Posterior cingulate gyrus (tissue), 11 donors: ENCODE measurements around the gene ANKEF1.

Source experiments
- DNase-seq, 10 donors: peaks; one replicate each; pipeline versions ENCODE4 v3.0.0 to v3.0.0-alpha.2; 2020 to 2021; ENCODE audit warnings: mixed read lengths in 3 of 10
- intact Hi-C: fragments of 100-400 bp; cut with DNase I; formaldehyde crosslinking; loops from one replicate; pipeline ENCODE4 v1.15.1; 2023

Gene ANKEF1

DNA sequence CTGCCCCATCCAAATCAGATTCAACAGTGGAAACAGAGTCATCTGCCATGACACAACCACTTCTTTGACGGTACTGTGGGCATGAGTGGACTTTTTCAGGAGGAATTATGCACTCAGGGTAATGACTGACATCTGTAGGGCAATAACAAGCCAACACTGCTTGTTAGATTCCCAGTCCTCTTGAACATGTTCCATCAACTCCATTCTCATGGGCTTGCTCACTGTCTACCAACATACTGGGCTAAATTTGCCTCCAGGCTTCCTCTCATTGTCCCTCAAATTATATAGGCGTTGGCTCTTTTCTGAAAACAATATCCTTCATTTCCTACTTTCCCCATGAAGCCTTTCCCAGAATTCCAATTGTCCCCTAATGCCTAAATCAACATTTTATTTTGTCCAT is 43.1 kb downstream of the ANKEF1 start:
- intact Hi-C loops: no loop called here
- DNase-seq: no peak

DNA sequence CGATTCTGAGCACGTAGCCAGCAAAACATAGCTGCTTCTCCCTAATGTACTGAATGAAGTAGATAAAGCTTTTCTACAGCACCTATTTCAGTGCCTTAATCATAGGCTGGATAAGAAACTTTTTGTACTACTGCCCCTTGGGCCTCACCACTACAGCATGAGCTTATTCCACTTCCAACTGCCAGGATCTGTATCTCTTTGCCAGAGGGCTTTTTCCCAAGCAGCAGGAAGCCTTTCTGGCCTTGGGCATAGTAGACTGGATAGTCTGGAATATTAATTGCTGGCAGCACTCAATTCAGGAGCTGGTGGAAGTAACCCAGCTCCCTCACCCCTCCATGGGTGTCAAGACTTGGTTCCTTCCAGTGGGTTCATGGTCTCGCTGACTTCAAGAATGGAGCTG is 43.6 kb downstream of the ANKEF1 start:
- intact Hi-C loops: no loop called here
- no peak for DNase-seq

DNA sequence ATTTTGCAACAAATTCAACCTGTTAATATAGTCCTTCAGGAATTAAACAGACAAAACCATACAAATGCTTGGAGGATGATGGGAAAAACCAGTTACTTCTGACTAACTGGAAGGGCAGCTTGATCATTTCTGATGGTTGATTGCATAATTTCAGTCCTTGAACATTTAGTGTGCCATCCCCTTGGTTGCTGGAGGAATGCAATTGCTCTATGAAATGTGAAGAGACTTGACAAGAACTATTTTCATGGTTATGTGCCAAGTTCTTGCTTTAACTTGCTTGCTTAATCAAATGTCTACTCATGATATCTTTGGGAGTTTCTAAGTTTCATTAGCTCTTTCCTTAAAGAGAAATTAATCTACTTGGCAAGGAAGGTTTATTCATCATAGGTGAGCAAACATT is 45.2 kb downstream of the ANKEF1 start:
- no peak for DNase-seq
- intact Hi-C loops: no loop called here

DNA sequence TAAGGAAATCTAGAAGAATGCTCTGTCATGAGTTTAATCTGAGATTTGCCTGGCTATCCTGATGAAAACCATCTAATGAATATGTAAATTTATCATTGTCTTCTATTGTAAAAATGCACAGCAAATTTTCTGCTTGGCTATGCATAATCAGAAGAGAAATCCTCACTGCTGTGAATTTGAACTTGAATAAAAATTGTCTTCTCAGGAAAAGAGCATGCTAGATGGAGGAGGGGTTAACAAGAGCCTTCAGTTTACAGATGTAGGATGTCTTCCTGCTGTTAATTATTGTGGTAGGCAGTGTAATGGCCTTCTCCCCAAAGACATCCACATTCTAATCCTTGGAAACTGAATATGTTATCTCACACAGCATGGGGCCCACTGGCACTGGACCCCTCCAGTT is 45.8 kb downstream of the ANKEF1 start:
- intact Hi-C loops: no loop called here
- no peak for DNase-seq

DNA sequence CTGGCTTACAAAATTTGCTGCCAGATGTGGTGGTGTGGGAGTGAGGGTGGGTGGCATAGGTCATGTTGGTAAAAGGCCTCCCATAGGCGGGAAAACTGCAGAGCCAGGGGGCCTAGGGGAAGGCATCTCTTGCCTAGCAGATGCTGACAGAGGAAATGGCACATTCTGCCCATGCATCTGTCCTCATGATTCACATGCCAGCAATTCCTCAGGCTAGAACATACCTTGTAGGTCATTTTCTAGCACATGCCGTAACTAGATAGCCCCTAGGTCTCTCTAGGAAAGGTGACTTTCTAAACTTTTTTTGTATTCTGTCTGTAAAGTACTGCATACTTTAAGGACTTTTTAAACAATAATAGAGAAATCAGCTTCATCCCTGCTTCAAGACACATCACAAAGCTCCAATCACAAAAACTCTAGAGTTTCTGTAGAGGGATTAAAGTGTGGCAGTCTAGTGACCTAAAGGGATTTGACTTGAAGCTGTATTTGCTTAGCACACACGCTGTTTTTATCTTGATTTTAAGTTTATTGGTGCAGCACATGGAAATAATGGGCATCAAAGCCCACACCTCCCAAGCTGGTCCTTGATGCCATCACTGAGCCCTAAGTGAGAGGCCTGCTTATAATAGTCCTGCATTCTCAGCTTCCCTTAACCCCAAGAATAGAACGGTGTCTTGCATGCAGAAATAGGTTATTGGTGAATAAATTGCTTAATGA is 55.2 kb downstream of the ANKEF1 start:
- no peak for DNase-seq
- intact Hi-C loops: loop anchor here (5.0 to 10.0 kb wide), 2 partner anchors 125 to 473 kb away; partner anchors contain the start of gene SNAP25

DNA sequence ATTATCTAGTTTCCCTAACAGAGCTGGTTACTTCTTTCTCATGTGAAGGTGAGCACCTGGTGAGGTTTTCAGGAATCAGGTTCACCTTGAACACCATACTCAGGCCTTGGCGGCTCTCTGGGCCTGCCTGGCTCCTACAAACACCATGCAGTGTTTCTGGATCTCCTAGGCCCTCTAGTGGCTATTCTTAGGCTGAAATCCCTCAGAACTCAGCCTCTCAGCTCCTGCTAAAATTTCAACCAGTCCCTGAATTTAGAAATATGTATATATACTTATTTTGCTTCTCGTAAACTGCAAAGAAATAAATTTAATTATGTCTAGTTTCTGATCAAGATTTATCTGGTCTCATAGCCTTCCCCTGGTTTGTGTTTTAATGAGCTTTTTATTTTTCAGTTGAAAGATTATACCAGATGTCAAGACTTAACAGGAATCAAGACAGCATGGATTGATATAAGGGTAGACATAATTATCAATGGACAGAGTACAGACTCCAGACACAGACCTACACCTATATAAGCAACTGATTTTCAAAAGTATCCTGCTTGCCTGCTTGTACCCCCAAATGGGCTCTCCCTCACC is 55.9 kb downstream of the ANKEF1 start:
- intact Hi-C loops: loop anchor here (1.0 to 10.0 kb wide), 3 partner anchors 112 to 473 kb away; partner anchors contain the start of gene SNAP25
- DNase-seq: peak in 7 of 10 donors; percentile 36 to 85 (median 49)

DNA sequence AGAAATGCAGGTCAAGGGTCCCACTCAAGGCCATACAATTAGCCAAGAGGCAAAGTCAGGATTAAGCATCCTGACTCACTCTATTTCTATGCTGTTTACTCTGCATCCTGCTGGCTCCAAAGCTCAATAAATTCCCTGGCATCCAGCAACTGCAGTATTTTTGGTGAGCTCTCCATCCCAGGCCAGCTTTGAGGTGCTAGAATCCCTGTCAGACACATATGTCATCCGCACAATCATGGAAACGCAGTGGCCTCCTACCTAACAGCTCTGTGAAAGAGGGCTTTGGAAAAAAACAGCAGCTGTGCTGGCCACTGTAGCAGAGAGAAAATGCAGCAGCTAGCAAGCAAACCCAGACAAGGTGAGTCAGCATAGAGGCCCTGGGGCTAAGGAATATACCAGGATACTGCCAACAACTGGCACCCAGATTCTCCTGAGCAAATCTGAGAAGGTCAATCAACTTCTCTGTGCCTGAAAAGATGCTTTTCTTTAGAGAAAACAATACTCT is 58.4 kb downstream of the ANKEF1 start:
- intact Hi-C loops: loop anchor here (5.0 to 10.0 kb wide), 2 partner anchors 122 to 476 kb away; partner anchors contain the start of gene SNAP25
- peak in 8 of 10 donors; percentile 44 to 92 (median 66) for DNase-seq

DNA sequence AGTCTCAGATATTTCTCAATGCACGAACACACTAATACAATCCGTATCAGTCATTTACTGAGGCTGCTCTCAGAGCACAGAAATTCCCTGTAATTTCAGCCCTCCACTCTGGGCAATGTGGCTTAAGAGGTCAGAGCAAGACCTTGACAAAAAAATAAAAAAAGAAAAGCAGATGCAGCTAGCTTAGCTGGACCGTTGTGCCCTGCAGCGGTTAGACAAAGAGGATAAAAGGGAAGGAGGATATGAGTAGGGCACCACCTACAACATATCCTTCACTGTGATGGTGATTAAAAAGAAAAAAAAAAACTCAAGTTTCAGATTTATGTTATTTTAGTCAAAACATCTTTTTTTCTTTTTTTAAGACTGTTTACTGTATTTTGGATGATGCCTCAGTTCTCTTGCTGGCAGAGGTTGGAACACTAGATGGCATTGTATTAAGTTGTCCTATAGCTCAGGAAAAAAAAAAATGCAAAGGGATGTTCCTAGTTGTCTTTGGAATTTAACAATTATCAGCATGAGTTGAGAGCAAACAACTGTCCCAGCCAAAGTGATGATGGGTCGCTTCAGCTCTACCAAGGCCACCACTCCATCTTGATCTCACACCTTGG is 59.9 kb downstream of the ANKEF1 start:
- DNase-seq: no peak
- intact Hi-C loops: loop anchor here (5.0 to 10.0 kb wide), 2 partner anchors 120 to 477 kb away; partner anchors contain the start of gene SNAP25

DNA sequence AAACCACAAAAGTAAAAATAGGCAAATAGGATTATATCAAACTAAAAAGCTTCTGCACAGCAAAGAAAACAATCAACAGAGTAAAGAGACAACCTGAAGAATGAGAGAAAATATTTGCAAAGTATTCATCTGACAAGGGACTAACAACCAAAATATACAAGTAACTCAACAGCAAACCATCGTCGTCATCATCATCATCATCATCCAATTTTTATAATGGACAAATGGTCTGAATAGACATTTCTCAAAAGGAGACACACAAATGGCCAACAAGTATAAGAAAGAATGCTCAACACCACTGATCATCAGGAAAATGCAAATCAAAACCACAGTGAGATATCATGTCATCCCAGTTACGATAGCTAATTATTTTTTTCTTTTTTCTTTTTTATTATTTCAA is 62.0 kb downstream of the ANKEF1 start:
- intact Hi-C loops: loop anchor here (10.0 kb wide), 1 partner anchor 118 kb away; the partner anchor contains the start of gene SNAP25
- no peak for DNase-seq

DNA sequence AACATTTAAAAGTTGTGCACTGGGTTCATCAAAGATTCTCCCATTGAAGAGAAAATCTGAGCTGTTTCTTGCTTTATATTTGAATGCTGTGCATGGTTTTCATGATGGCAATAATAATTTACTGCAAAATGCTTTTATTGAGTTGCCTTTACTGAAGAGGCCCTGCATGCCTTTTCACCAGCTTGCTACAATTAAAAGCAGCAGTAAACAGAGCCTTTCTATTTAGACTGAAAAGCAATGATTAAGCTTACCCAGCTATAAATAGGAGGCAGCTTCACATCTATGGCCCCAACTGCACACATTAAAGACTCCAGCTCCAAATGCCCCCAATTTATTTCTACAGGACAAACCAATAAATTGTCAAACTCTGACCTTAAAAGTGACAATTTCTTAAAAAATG is 70.3 kb downstream of the ANKEF1 start:
- DNase-seq: no peak
- intact Hi-C loops: no loop called here
